ENCODE results near the gene NR1D2.
A peak's percentile ranks its signal among the peaks of the same experiment; 100 is the strongest.

Gene NR1D2

DNA sequence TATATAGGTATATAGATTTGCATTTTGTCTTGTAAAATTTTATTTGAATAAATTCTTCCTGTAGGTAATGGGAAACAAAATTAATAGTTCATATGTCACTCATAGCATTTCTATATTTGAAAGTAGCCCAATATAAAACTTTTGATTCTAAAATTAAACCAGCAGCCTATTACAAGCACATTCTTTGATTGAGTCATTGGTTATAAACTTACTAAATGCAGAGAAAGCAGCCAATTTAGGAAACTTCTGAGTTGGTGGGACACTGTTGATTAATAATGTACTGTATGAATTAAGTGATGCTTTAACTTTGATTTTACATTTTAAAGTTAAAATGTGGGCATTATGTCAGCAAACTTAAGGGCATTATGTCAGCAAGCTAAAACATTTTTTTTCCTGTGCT is 34.5 kb downstream of the NR1D2 start:
- Histone ChIP-seq H3K36me3 (ENCODE audit: control insufficient read depth in 5 of 5, insufficient read depth in 5 of 5, low read length in 5 of 5) (peaks cover 22 to 37% (median 32%) of the 10 kb centered on the region in 5 donors), H3K9me3 (ENCODE audit: control insufficient read depth in 5 of 5, low read length in 5 of 5) (peaks cover 0 to 5% (median 0%) of the 10 kb centered on the region in 5 donors), H3K4me1 (ENCODE audit: control insufficient read depth in 5 of 5, insufficient read depth in 5 of 5, low read length in 5 of 5) (peaks cover 0 to 14% (median 4%) of the 10 kb centered on the region in 5 donors), H3K27me3 (ENCODE audit: control insufficient read depth in 5 of 5, insufficient read depth in 4 of 5, low read length in 5 of 5) (no peaks in the 10 kb centered on the region), H3K4me3 (ENCODE audit: low read depth in 1 of 5, low read length in 5 of 5) (no peak overlapping the region), H3K27ac (ENCODE audit: low read depth, low read length) (no peak overlapping the region), H3K9ac (ENCODE audit: low read length in 5 of 5) (no peak overlapping the region)

GRCh38 chr3:23981136-23981535 is 36.0 kb downstream of the NR1D2 start:
- peaks cover 0 to 14% (median 4%) of the 10 kb centered on the region in 5 donors for H3K4me1 ChIP-seq (ENCODE audit: control insufficient read depth in 5 of 5, insufficient read depth in 5 of 5, low read length in 5 of 5)
- H3K36me3 ChIP-seq (ENCODE audit: control insufficient read depth in 5 of 5, insufficient read depth in 5 of 5, low read length in 5 of 5): peaks cover 22 to 32% (median 28%) of the 10 kb centered on the region in 5 donors
- H3K27me3 ChIP-seq (ENCODE audit: control insufficient read depth in 5 of 5, insufficient read depth in 4 of 5, low read length in 5 of 5): no peaks in the 10 kb centered on the region
- H3K9ac ChIP-seq (ENCODE audit: low read length in 5 of 5): no peak overlapping the region
- H3K9me3 ChIP-seq (ENCODE audit: control insufficient read depth in 5 of 5, low read length in 5 of 5): peaks cover 0 to 4% (median 0%) of the 10 kb centered on the region in 5 donors
- no peak overlapping the region for H3K4me3 ChIP-seq (ENCODE audit: low read depth in 1 of 5, low read length in 5 of 5)
- no peak overlapping the region for H3K27ac ChIP-seq (ENCODE audit: low read depth, low read length)

GRCh38 chr3:23981955-23982354 is 36.9 kb downstream of the NR1D2 start:
- peaks cover 0 to 14% (median 4%) of the 10 kb centered on the region in 5 donors for H3K4me1 ChIP-seq (ENCODE audit: control insufficient read depth in 5 of 5, insufficient read depth in 5 of 5, low read length in 5 of 5)
- H3K27me3 ChIP-seq (ENCODE audit: control insufficient read depth in 5 of 5, insufficient read depth in 4 of 5, low read length in 5 of 5): no peaks in the 10 kb centered on the region
- no peak overlapping the region for H3K27ac ChIP-seq (ENCODE audit: low read depth, low read length)
- peaks cover 16 to 27% (median 22%) of the 10 kb centered on the region in 5 donors for H3K36me3 ChIP-seq (ENCODE audit: control insufficient read depth in 5 of 5, insufficient read depth in 5 of 5, low read length in 5 of 5)
- H3K9me3 ChIP-seq (ENCODE audit: control insufficient read depth in 5 of 5, low read length in 5 of 5): no peaks in the 10 kb centered on the region
- no peak overlapping the region for H3K4me3 ChIP-seq (ENCODE audit: low read depth in 1 of 5, low read length in 5 of 5)
- no peak overlapping the region for H3K9ac ChIP-seq (ENCODE audit: low read length in 5 of 5)

- no peak overlapping the region for H3K27ac ChIP-seq (ENCODE audit: low read depth, low read length)
- no peaks in the 10 kb centered on the region for H3K9me3 ChIP-seq (ENCODE audit: control insufficient read depth in 5 of 5, low read length in 5 of 5)
- no peak overlapping the region for H3K4me3 ChIP-seq (ENCODE audit: low read depth in 1 of 5, low read length in 5 of 5)
- peaks cover 0 to 10% (median 7%) of the 10 kb centered on the region in 5 donors for H3K36me3 ChIP-seq (ENCODE audit: control insufficient read depth in 5 of 5, insufficient read depth in 5 of 5, low read length in 5 of 5)
- no peak overlapping the region for H3K9ac ChIP-seq (ENCODE audit: low read length in 5 of 5)
- peaks cover 0 to 14% (median 4%) of the 10 kb centered on the region in 5 donors for H3K4me1 ChIP-seq (ENCODE audit: control insufficient read depth in 5 of 5, insufficient read depth in 5 of 5, low read length in 5 of 5)
- H3K27me3 ChIP-seq (ENCODE audit: control insufficient read depth in 5 of 5, insufficient read depth in 4 of 5, low read length in 5 of 5): no peaks in the 10 kb centered on the region
These were observed 39.8 kb downstream of the NR1D2 start for GRCh38 chr3:23984934-23985333.

GRCh38 chr3:23985747-23986544 is 40.9 kb downstream of the NR1D2 start:
- peaks cover 0 to 11% (median 4%) of the 10 kb centered on the region in 5 donors for H3K4me1 ChIP-seq (ENCODE audit: control insufficient read depth in 5 of 5, insufficient read depth in 5 of 5, low read length in 5 of 5)
- no peaks in the 10 kb centered on the region for H3K9me3 ChIP-seq (ENCODE audit: control insufficient read depth in 5 of 5, low read length in 5 of 5)
- H3K9ac ChIP-seq (ENCODE audit: low read length in 5 of 5): no peak overlapping the region
- H3K27me3 ChIP-seq (ENCODE audit: control insufficient read depth in 5 of 5, insufficient read depth in 4 of 5, low read length in 5 of 5): no peaks in the 10 kb centered on the region
- H3K4me3 ChIP-seq (ENCODE audit: low read depth in 1 of 5, low read length in 5 of 5): no peak overlapping the region
- H3K27ac ChIP-seq (ENCODE audit: low read depth, low read length): no peak overlapping the region
- H3K36me3 ChIP-seq (ENCODE audit: control insufficient read depth in 5 of 5, insufficient read depth in 5 of 5, low read length in 5 of 5): peaks cover 0 to 7% (median 7%) of the 10 kb centered on the region in 5 donors

DNA sequence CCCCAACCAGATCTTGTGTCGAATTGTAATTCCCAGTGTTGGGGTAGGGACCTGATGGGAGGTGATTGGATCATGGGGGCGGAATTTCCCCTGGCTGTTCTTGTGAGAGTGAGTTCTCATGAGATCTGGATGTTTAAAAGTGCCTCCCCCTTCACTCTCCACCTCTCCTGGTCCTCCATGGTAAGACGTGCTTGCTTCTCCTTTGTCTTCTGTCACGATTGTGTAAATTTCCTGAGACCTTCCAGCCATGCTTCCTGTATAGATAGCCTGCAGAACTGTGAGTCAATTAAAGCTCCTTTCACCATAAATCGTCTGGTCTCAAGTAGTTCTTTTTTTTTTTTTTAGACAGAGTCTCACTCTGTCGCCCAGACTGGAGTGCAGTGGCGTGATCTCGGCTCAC is 42.3 kb downstream of the NR1D2 start:
- H3K27ac ChIP-seq (ENCODE audit: low read depth, low read length): no peak overlapping the region
- H3K36me3 ChIP-seq (ENCODE audit: control insufficient read depth in 5 of 5, insufficient read depth in 5 of 5, low read length in 5 of 5): no peaks in the 10 kb centered on the region
- H3K4me1 ChIP-seq (ENCODE audit: control insufficient read depth in 5 of 5, insufficient read depth in 5 of 5, low read length in 5 of 5): peaks cover 0 to 7% (median 0%) of the 10 kb centered on the region in 5 donors
- H3K9ac ChIP-seq (ENCODE audit: low read length in 5 of 5): no peak overlapping the region
- H3K4me3 ChIP-seq (ENCODE audit: low read depth in 1 of 5, low read length in 5 of 5): no peak overlapping the region
- no peaks in the 10 kb centered on the region for H3K27me3 ChIP-seq (ENCODE audit: control insufficient read depth in 5 of 5, insufficient read depth in 4 of 5, low read length in 5 of 5)
- H3K9me3 ChIP-seq (ENCODE audit: control insufficient read depth in 5 of 5, low read length in 5 of 5): no peaks in the 10 kb centered on the region

DNA sequence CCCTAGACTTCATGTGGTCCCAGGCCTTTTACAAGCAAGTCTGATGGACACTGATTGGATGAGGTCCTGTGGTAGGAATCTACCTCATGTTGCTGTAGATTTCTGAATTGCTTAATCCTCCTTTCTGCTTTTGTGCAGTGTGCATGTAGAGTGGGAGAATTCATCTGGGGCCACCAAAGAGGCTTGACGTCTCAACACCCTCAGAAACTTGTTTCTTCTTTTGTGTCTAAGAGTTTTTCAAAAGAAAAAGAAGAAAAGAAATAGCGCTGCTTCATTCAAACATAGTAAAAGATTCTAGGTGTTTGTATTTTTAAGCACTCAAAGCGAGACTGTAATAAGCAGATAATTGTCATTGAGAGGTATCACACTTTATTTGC is 46.2 kb downstream of the NR1D2 start:
- Histone ChIP-seq H3K9me3 (ENCODE audit: control insufficient read depth in 5 of 5, low read length in 5 of 5) (no peaks in the 10 kb centered on the region), H3K9ac (ENCODE audit: low read length in 5 of 5) (no peak overlapping the region), H3K36me3 (ENCODE audit: control insufficient read depth in 5 of 5, insufficient read depth in 5 of 5, low read length in 5 of 5) (no peaks in the 10 kb centered on the region), H3K27me3 (ENCODE audit: control insufficient read depth in 5 of 5, insufficient read depth in 4 of 5, low read length in 5 of 5) (no peaks in the 10 kb centered on the region), H3K27ac (ENCODE audit: low read depth, low read length) (no peak overlapping the region), H3K4me3 (ENCODE audit: low read depth in 1 of 5, low read length in 5 of 5) (no peak overlapping the region), H3K4me1 (ENCODE audit: control insufficient read depth in 5 of 5, insufficient read depth in 5 of 5, low read length in 5 of 5) (peaks cover 0 to 20% (median 7%) of the 10 kb centered on the region in 5 donors)

- Histone ChIP-seq H3K27ac (ENCODE audit: low read depth, low read length) (no peak overlapping the region), H3K36me3 (ENCODE audit: control insufficient read depth in 5 of 5, insufficient read depth in 5 of 5, low read length in 5 of 5) (no peaks in the 10 kb centered on the region), H3K4me1 (ENCODE audit: control insufficient read depth in 5 of 5, insufficient read depth in 5 of 5, low read length in 5 of 5) (peaks cover 0 to 20% (median 7%) of the 10 kb centered on the region in 5 donors), H3K4me3 (ENCODE audit: low read depth in 1 of 5, low read length in 5 of 5) (no peak overlapping the region), H3K27me3 (ENCODE audit: control insufficient read depth in 5 of 5, insufficient read depth in 4 of 5, low read length in 5 of 5) (no peaks in the 10 kb centered on the region), H3K9me3 (ENCODE audit: control insufficient read depth in 5 of 5, low read length in 5 of 5) (no peaks in the 10 kb centered on the region), H3K9ac (ENCODE audit: low read length in 5 of 5) (peak overlapping the region in 1 of 5 donors; percentile 48)
These were observed 46.9 kb downstream of the NR1D2 start for GRCh38 chr3:23991683-23992628.

DNA sequence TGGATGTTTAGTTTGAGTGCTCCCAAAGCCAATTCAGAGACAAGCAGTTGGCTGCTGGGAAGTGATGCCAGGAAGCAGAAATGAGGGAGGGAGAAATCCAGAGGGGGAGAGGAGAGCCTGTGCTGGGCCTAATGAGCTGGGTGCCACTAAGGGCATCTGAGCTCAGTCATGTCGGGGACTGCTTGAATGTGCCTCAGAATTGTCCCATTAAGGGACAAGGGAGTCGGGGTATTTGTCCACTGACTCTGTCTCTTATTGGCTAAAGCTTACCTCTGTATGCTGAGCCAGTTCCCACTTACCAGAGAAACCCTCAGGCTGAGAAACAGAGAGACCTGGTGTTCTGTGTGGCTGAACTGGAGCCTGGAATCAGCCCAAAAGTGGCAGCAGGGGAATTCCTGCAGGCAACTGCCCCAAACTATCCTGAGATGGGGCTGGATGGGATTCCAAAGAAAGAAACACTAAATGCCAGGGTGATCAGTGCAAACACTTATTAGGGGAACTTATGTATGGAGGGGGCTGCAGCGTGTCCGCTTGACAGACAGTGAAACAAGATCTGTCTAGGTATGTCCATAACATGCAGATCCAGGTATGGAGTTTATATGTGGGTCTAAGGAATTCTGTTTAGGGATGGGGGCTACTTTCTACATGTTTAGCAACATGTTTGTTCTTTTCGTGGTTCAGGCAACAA is 48.6 kb downstream of the NR1D2 start:
- H3K9me3 ChIP-seq (ENCODE audit: control insufficient read depth in 5 of 5, low read length in 5 of 5): no peaks in the 10 kb centered on the region
- no peak overlapping the region for H3K9ac ChIP-seq (ENCODE audit: low read length in 5 of 5)
- H3K27me3 ChIP-seq (ENCODE audit: control insufficient read depth in 5 of 5, insufficient read depth in 4 of 5, low read length in 5 of 5): no peaks in the 10 kb centered on the region
- H3K27ac ChIP-seq (ENCODE audit: low read depth, low read length): no peak overlapping the region
- no peaks in the 10 kb centered on the region for H3K36me3 ChIP-seq (ENCODE audit: control insufficient read depth in 5 of 5, insufficient read depth in 5 of 5, low read length in 5 of 5)
- peaks cover 0 to 20% (median 7%) of the 10 kb centered on the region in 5 donors for H3K4me1 ChIP-seq (ENCODE audit: control insufficient read depth in 5 of 5, insufficient read depth in 5 of 5, low read length in 5 of 5)
- no peak overlapping the region for H3K4me3 ChIP-seq (ENCODE audit: low read depth in 1 of 5, low read length in 5 of 5)
